ENCODE measurements around the gene MNAT1.
"Not testable (repeated sequence)": the region's sequence is repeated elsewhere in the genome, so short reads cannot be mapped to it uniquely, and the experiment has no call there.

Gene MNAT1

GRCh38 chr14:60723907-60724618, 10.5 kb upstream of the MNAT1 start, which contains the start of gene SIX4:
SIX4 (minus strand) TSS chr14:60724351; CDS start chr14:60724074, 277 bp downstream.
- no peak within 1 kb of the TSS for H4K8ac ChIP-seq (ENCODE audit: low read depth, low read length)
- peaks cover 9% of the 10 kb centered on the region for H3K79me1 ChIP-seq (ENCODE audit: low read depth, low read length)
- peak within 1 kb of the TSS; percentile 93 for H2AFZ ChIP-seq (ENCODE audit: low read length)
- H3K36me3 ChIP-seq (replicated peaks in 1 of 2; ENCODE audit: control insufficient read depth in 2 of 2, insufficient read depth in 2 of 2, low read length in 2 of 2), result peaks cover 6 to 13% of the 10 kb centered on the region in 2 donors
- peak within 1 kb of the TSS; percentile 68 for H3K4me2 ChIP-seq (ENCODE audit: insufficient read depth, low read length, poor library complexity, severe bottlenecking)
- H3K23ac ChIP-seq (ENCODE audit: low read depth, low read length, poor library complexity), result peak within 1 kb of the TSS; percentile 92
- peak within 1 kb of the TSS; percentile 96 for H3K4ac ChIP-seq (ENCODE audit: low read length)
- H2BK12ac ChIP-seq (ENCODE audit: low read length), result peak within 1 kb of the TSS; percentile 91
- H2BK120ac ChIP-seq (ENCODE audit: low read depth, low read length), result peak within 1 kb of the TSS; percentile 90
- no peaks in the 10 kb centered on the region for H3K27me3 ChIP-seq (ENCODE audit: control insufficient read depth in 3 of 3, insufficient read depth in 3 of 3, low read depth in 1 of 3, low read length in 3 of 3)
- no peaks in the 10 kb centered on the region for H3K9me3 ChIP-seq (replicated peaks in 1 of 2; ENCODE audit: control insufficient read depth in 2 of 2, insufficient read depth in 1 of 2, low read depth in 1 of 2, low read length in 2 of 2)
- H3K14ac ChIP-seq (ENCODE audit: low read length), result peak within 1 kb of the TSS; percentile 94
- peak within 1 kb of the TSS; percentile 76 for H4K91ac ChIP-seq (ENCODE audit: low read depth, low read length, poor library complexity)
- peak within 1 kb of the TSS; percentile 98 for H3K27ac ChIP-seq (replicated peaks; ENCODE audit: low read length)
- H3K4me1 ChIP-seq (ENCODE audit: control insufficient read depth in 2 of 2, insufficient read depth in 1 of 2, low read depth in 1 of 2, low read length in 2 of 2), result peaks cover 6 to 11% of the 10 kb centered on the region in 2 donors
- H2BK15ac ChIP-seq (ENCODE audit: low read length), result peak within 1 kb of the TSS; percentile 94
- no CpG with 5 or more reads among the region's 36 CpGs for WGBS, 2 donors (ENCODE audit: extremely low coverage in 2 of 2, insufficient read length in 2 of 2, insufficient replicate concordance in 1 of 2)
- H3K4me3 ChIP-seq (ENCODE audit: low read length in 2 of 2), result peak within 1 kb of the TSS; percentile 90 to 98
- DNase-seq (ENCODE audit: low spot score), result peak; percentile 73
- peak within 1 kb of the TSS; percentile 98 for H2AK5ac ChIP-seq (ENCODE audit: low read depth, low read length)
- peak within 1 kb of the TSS; percentile 99 for H3K9ac ChIP-seq (ENCODE audit: low read depth, low read length, poor library complexity)
- H2BK5ac ChIP-seq (ENCODE audit: low read length), result peak within 1 kb of the TSS; percentile 99
- H3K18ac ChIP-seq (ENCODE audit: low read length), result peak within 1 kb of the TSS; percentile 98

GRCh38 chr14:60731291-60731690, 3.3 kb upstream of the MNAT1 start:
- H3K4ac ChIP-seq (ENCODE audit: low read length); H3K79me1 ChIP-seq (ENCODE audit: low read depth, low read length); H2AFZ ChIP-seq (ENCODE audit: low read length); H3K18ac ChIP-seq (ENCODE audit: low read length); H2BK12ac ChIP-seq (ENCODE audit: low read length); DNase-seq (ENCODE audit: low spot score); H2AK5ac ChIP-seq (ENCODE audit: low read depth, low read length); H3K23ac ChIP-seq (ENCODE audit: low read depth, low read length, poor library complexity); H2BK5ac ChIP-seq (ENCODE audit: low read length); H3K4me2 ChIP-seq (ENCODE audit: insufficient read depth, low read length, poor library complexity, severe bottlenecking); H3K9me3 ChIP-seq (replicated peaks in 1 of 2; ENCODE audit: control insufficient read depth in 2 of 2, insufficient read depth in 1 of 2, low read depth in 1 of 2, low read length in 2 of 2); H4K8ac ChIP-seq (ENCODE audit: low read depth, low read length); H3K9ac ChIP-seq (ENCODE audit: low read depth, low read length, poor library complexity); H2BK120ac ChIP-seq (ENCODE audit: low read depth, low read length); H3K4me1 ChIP-seq (ENCODE audit: control insufficient read depth in 2 of 2, insufficient read depth in 1 of 2, low read depth in 1 of 2, low read length in 2 of 2); H4K91ac ChIP-seq (ENCODE audit: low read depth, low read length, poor library complexity); H3K14ac ChIP-seq (ENCODE audit: low read length); H3K27me3 ChIP-seq (ENCODE audit: control insufficient read depth in 3 of 3, insufficient read depth in 3 of 3, low read depth in 1 of 3, low read length in 3 of 3); H2BK15ac ChIP-seq (ENCODE audit: low read length); H3K27ac ChIP-seq (replicated peaks; ENCODE audit: low read length); H3K36me3 ChIP-seq (replicated peaks in 1 of 2; ENCODE audit: control insufficient read depth in 2 of 2, insufficient read depth in 2 of 2, low read length in 2 of 2); H3K4me3 ChIP-seq (ENCODE audit: low read length in 2 of 2): not testable (repeated sequence)
- WGBS, 2 donors (ENCODE audit: extremely low coverage in 2 of 2, insufficient read length in 2 of 2, insufficient replicate concordance in 1 of 2), result no CpG with 5 or more reads among the region's 5 CpGs

- no peak overlapping the region for H2BK15ac ChIP-seq (ENCODE audit: low read length)
- H3K23ac ChIP-seq (ENCODE audit: low read depth, low read length, poor library complexity), result no peak overlapping the region
- no peaks in the 10 kb centered on the region for H3K36me3 ChIP-seq (replicated peaks in 1 of 2; ENCODE audit: control insufficient read depth in 2 of 2, insufficient read depth in 2 of 2, low read length in 2 of 2)
- WGBS, 2 donors (ENCODE audit: extremely low coverage in 2 of 2, insufficient read length in 2 of 2, insufficient replicate concordance in 1 of 2), result no CpG with 5 or more reads among the region's 4 CpGs
- no peak overlapping the region for H2BK5ac ChIP-seq (ENCODE audit: low read length)
- DNase-seq (ENCODE audit: low spot score), result no peak
- no peak overlapping the region for H2BK12ac ChIP-seq (ENCODE audit: low read length)
- no peak overlapping the region for H3K9ac ChIP-seq (ENCODE audit: low read depth, low read length, poor library complexity)
- H3K27ac ChIP-seq (replicated peaks; ENCODE audit: low read length), result no peak overlapping the region
- no peaks in the 10 kb centered on the region for H3K79me1 ChIP-seq (ENCODE audit: low read depth, low read length)
- H2AFZ ChIP-seq (ENCODE audit: low read length), result no peak overlapping the region
- H4K8ac ChIP-seq (ENCODE audit: low read depth, low read length), result no peak overlapping the region
- no peak overlapping the region for H2AK5ac ChIP-seq (ENCODE audit: low read depth, low read length)
- no peak overlapping the region for H3K4me2 ChIP-seq (ENCODE audit: insufficient read depth, low read length, poor library complexity, severe bottlenecking)
- H3K4me3 ChIP-seq (ENCODE audit: low read length in 2 of 2), result no peak overlapping the region
- no peak overlapping the region for H2BK120ac ChIP-seq (ENCODE audit: low read depth, low read length)
- no peak overlapping the region for H3K4ac ChIP-seq (ENCODE audit: low read length)
- H3K14ac ChIP-seq (ENCODE audit: low read length), result no peak overlapping the region
- no peak overlapping the region for H3K18ac ChIP-seq (ENCODE audit: low read length)
- H3K9me3 ChIP-seq (replicated peaks in 1 of 2; ENCODE audit: control insufficient read depth in 2 of 2, insufficient read depth in 1 of 2, low read depth in 1 of 2, low read length in 2 of 2), result no peaks in the 10 kb centered on the region
- no peak overlapping the region for H4K91ac ChIP-seq (ENCODE audit: low read depth, low read length, poor library complexity)
- no peaks in the 10 kb centered on the region for H3K4me1 ChIP-seq (ENCODE audit: control insufficient read depth in 2 of 2, insufficient read depth in 1 of 2, low read depth in 1 of 2, low read length in 2 of 2)
- H3K27me3 ChIP-seq (ENCODE audit: control insufficient read depth in 3 of 3, insufficient read depth in 3 of 3, low read depth in 1 of 3, low read length in 3 of 3), result no peaks in the 10 kb centered on the region
Measured at GRCh38 chr14:60732840-60733483, 1.6 kb upstream of the MNAT1 start.

DNA sequence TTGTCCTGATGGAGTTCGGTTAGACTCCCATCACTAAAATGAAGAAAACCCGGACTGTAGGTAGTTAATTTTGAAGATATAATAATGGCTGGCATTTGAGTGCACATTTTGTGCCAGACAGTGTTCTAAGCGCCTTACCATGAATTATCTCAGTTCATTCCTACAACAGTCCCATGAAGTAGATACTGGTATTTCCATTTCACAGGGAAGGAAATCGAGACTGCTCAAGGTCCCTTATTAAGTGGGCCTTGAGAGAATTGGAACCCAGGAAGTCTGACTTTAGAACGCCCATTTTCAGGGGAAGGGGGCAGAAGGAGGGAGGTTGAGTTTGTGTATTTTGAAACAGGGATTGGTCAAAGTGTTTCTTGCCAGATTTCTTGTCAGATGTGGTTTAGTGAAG, 855 bp downstream of the MNAT1 start:
- H2BK120ac ChIP-seq (ENCODE audit: low read depth, low read length), result no peak overlapping the region
- DNase-seq (ENCODE audit: low spot score), result no peak
- H3K27me3 ChIP-seq (ENCODE audit: control insufficient read depth in 3 of 3, insufficient read depth in 3 of 3, low read depth in 1 of 3, low read length in 3 of 3), result no peaks in the 10 kb centered on the region
- peak overlapping the region; percentile 63 to 69 for H3K4me3 ChIP-seq (ENCODE audit: low read length in 2 of 2)
- no CpG with 5 or more reads among the region's 5 CpGs for WGBS, 2 donors (ENCODE audit: extremely low coverage in 2 of 2, insufficient read length in 2 of 2, insufficient replicate concordance in 1 of 2)
- no peak overlapping the region for H3K4ac ChIP-seq (ENCODE audit: low read length)
- no peak overlapping the region for H2BK15ac ChIP-seq (ENCODE audit: low read length)
- no peak overlapping the region for H2BK12ac ChIP-seq (ENCODE audit: low read length)
- peak overlapping the region; percentile 58 for H3K4me2 ChIP-seq (ENCODE audit: insufficient read depth, low read length, poor library complexity, severe bottlenecking)
- no peak overlapping the region for H3K27ac ChIP-seq (replicated peaks; ENCODE audit: low read length)
- no peak overlapping the region for H4K8ac ChIP-seq (ENCODE audit: low read depth, low read length)
- H2BK5ac ChIP-seq (ENCODE audit: low read length), result no peak overlapping the region
- H2AK5ac ChIP-seq (ENCODE audit: low read depth, low read length), result no peak overlapping the region
- H3K9me3 ChIP-seq (replicated peaks in 1 of 2; ENCODE audit: control insufficient read depth in 2 of 2, insufficient read depth in 1 of 2, low read depth in 1 of 2, low read length in 2 of 2), result no peaks in the 10 kb centered on the region
- no peaks in the 10 kb centered on the region for H3K4me1 ChIP-seq (ENCODE audit: control insufficient read depth in 2 of 2, insufficient read depth in 1 of 2, low read depth in 1 of 2, low read length in 2 of 2)
- no peak overlapping the region for H4K91ac ChIP-seq (ENCODE audit: low read depth, low read length, poor library complexity)
- no peak overlapping the region for H3K23ac ChIP-seq (ENCODE audit: low read depth, low read length, poor library complexity)
- no peak overlapping the region for H3K9ac ChIP-seq (ENCODE audit: low read depth, low read length, poor library complexity)
- no peaks in the 10 kb centered on the region for H3K36me3 ChIP-seq (replicated peaks in 1 of 2; ENCODE audit: control insufficient read depth in 2 of 2, insufficient read depth in 2 of 2, low read length in 2 of 2)
- no peaks in the 10 kb centered on the region for H3K79me1 ChIP-seq (ENCODE audit: low read depth, low read length)
- H2AFZ ChIP-seq (ENCODE audit: low read length), result peak overlapping the region; percentile 88
- no peak overlapping the region for H3K14ac ChIP-seq (ENCODE audit: low read length)
- H3K18ac ChIP-seq (ENCODE audit: low read length), result no peak overlapping the region
